Activated CD8-positive, alpha-beta T cell treated with anti-CD3 and anti-CD28 coated beads for 36 hours (primary cell): ENCODE measurements around the gene LIM2. TPM values are rescaled to one million over a fixed set of nuclear protein-coding genes. Genes with fewer than 3 reads are reported as not detected.

ENCODE experiments used
- ATAC-seq: fragments of 200-7000 bp; cut with Tn5 transposase; one replicate; pipeline ENCODE4 v1.10.0; 2021; ENCODE audit warnings: mild to moderate bottlenecking, moderate library complexity
- CTCF ChIA-PET: fragments of 350-600 bp; sonication (Branson Sonifier 250); formaldehyde crosslinking; loops from one replicate; lab custom pipeline; 2021; ENCODE audit warnings: antibody characterized with exemption; lab: Charles Lee
- POLR2A ChIA-PET: fragments of 350-600 bp; sonication (Branson Sonifier 250); formaldehyde crosslinking; loops from one replicate; lab custom pipeline; 2021; ENCODE audit warnings: antibody characterized with exemption; lab: Charles Lee
- DNase-seq: peaks from one replicate; pipeline ENCODE4 v3.0.0-alpha.2; 2020
- H3K27ac Mint-ChIP-seq: one replicate; pipeline ENCODE4 v1.8.0; 2021; ENCODE audit warnings: mild to moderate bottlenecking, mixed read lengths
- H3K27me3 Mint-ChIP-seq: one replicate; pipeline ENCODE4 v1.8.0; 2021; ENCODE audit warnings: mixed read lengths
- H3K36me3 Mint-ChIP-seq: one replicate; pipeline ENCODE4 v1.8.0; 2021; ENCODE audit warnings: low read depth, mixed read lengths
- H3K4me1 Mint-ChIP-seq: one replicate; pipeline ENCODE4 v1.8.0; 2021; ENCODE audit warnings: low read depth, mixed read lengths
- H3K4me3 Mint-ChIP-seq: one replicate; pipeline ENCODE4 v1.8.0; 2021; ENCODE audit warnings: mild to moderate bottlenecking, moderate library complexity, mixed read lengths
- H3K9me3 Mint-ChIP-seq: one replicate; pipeline ENCODE4 v1.8.0; 2021; ENCODE audit warnings: mixed read lengths
- CTCF ChIP-seq: fragments of 200-600 bp; IDR thresholded peaks from one replicate; pipeline ENCODE4 v1.8.0; 2022; ENCODE audit warnings: antibody characterized with exemption, mild to moderate bottlenecking
- intact Hi-C: fragments of 100-400 bp; cut with micrococcal nuclease; formaldehyde crosslinking; loops from one replicate; pipeline ENCODE4 v1.10.0; 2022
- total RNA-seq, 2 experiments: library from RNA; stranded (reverse); gene quantifications; one replicate each; pipeline ENCODE4 v1.2.3, GENCODE V29; 2021

Gene LIM2
- total RNA-seq, 2 experiments from 2014 or later = 1.4 to 2.6 TPM

- DNase-seq (no peak), ATAC-seq (no peak)
- Mint-ChIP-seq H3K36me3 (peaks cover 14% of the 10 kb centered on the region), H3K27me3 (peaks cover 1% of the 10 kb centered on the region), H3K4me3 (no peak overlapping the region), H3K27ac (no peak overlapping the region), H3K4me1 (peaks cover 13% of the 10 kb centered on the region), H3K9me3 (no peaks in the 10 kb centered on the region)
- no peak for TF ChIP-seq CTCF
- CTCF ChIA-PET = interaction anchor here (1.0 to 1.7 kb wide), 2 partner anchors 79 to 314 kb away, joined by 3 to 5 read pairs; no protein-coding TSS in a partner anchor
- POLR2A ChIA-PET = interaction anchor here (0.8 to 1.6 kb wide), 7 partner anchors 16 to 146 kb away, joined by 3 to 8 read pairs (median 3); no protein-coding TSS in a partner anchor
- intact Hi-C loops = no loop called here
Observed at GRCh38 chr19:51342631-51343569, 44.9 kb downstream of the LIM2 start.

- ATAC-seq (no peak), DNase-seq (no peak)
- POLR2A ChIA-PET = interaction anchor here (0.8 to 1.6 kb wide), 8 partner anchors 13 to 146 kb away, joined by 3 to 8 read pairs (median 3); no protein-coding TSS in a partner anchor
- intact Hi-C loops = no loop called here
- Mint-ChIP-seq H3K27ac (no peak within 1 kb of the TSS), H3K27me3 (peaks cover 1% of the 10 kb centered on the region), H3K9me3 (no peaks in the 10 kb centered on the region), H3K4me3 (peak within 1 kb of the TSS; percentile 41), H3K4me1 (peaks cover 13% of the 10 kb centered on the region), H3K36me3 (peaks cover 10% of the 10 kb centered on the region)
- CTCF ChIA-PET = interaction anchor here (1.0 to 1.7 kb wide), 7 partner anchors 14 to 315 kb away, joined by 3 to 7 read pairs (median 3); no protein-coding TSS in a partner anchor
- TF ChIP-seq CTCF = no peak
Observed at GRCh38 chr19:51341976-51342580, 45.7 kb downstream of the LIM2 start, which contains the start of gene VSIG10L. Gene VSIG10L (minus strand): TSS chr19:51342139. CDS start chr19:51342124, 15 bp downstream.

- Mint-ChIP-seq H3K27me3 (peaks cover 1% of the 10 kb centered on the region), H3K36me3 (peaks cover 3% of the 10 kb centered on the region), H3K4me3 (peak overlapping the region; percentile 41), H3K4me1 (peaks cover 13% of the 10 kb centered on the region), H3K9me3 (no peaks in the 10 kb centered on the region), H3K27ac (no peak overlapping the region)
- no peak for DNase-seq
- CTCF ChIA-PET = interaction anchor here (0.8 to 3.2 kb wide), 11 partner anchors 13 to 437 kb away, joined by 3 to 15 read pairs (median 3); no protein-coding TSS in a partner anchor
- intact Hi-C loops = no loop called here
- POLR2A ChIA-PET = interaction anchor here (0.8 to 1.6 kb wide), 6 partner anchors 8 to 99 kb away, joined by 3 to 8 read pairs (median 4); partner anchors contain the start of gene ETFB
- ATAC-seq = no peak
- no peak for TF ChIP-seq CTCF
Observed at GRCh38 chr19:51341066-51341465, 46.7 kb downstream of the LIM2 start.

GRCh38 chr19:51339687-51340656, 47.8 kb downstream of the LIM2 start:
- Mint-ChIP-seq H3K4me3 (peak overlapping the region; percentile 77), H3K9me3 (no peaks in the 10 kb centered on the region), H3K4me1 (peaks cover 13% of the 10 kb centered on the region), H3K36me3 (peaks cover 3% of the 10 kb centered on the region), H3K27ac (peak overlapping the region; percentile 82), H3K27me3 (peaks cover 1% of the 10 kb centered on the region)
- POLR2A ChIA-PET = interaction anchor here (0.8 to 1.2 kb wide), 2 partner anchors 9 to 26 kb away, joined by 3 to 4 read pairs; partner anchors contain the start of gene ETFB
- ATAC-seq (peak; percentile 89), DNase-seq (peak; percentile 99)
- intact Hi-C loops = loop anchor here (10.0 kb wide), 1 partner anchor 85 kb away; no protein-coding TSS in a partner anchor
- CTCF ChIA-PET = interaction anchor here (0.6 to 3.2 kb wide), 20 partner anchors 10 to 320 kb away, joined by 3 to 23 read pairs (median 4); partner anchors contain the start of genes ETFB and SIGLEC10
- peak; percentile 44 for TF ChIP-seq CTCF
